H9 (cell line): Measurements from ENCODE around the gene ARID1B. TPM values are rescaled to one million over a fixed set of nuclear protein-coding genes. Genes with fewer than 3 reads are reported as not detected.

ENCODE experiments used
- DNase-seq: peaks from one replicate; pipeline ENCODE4 v3.0.0-alpha.2; 2017
- H2AFZ ChIP-seq: one replicate; pipeline ENCODE4 v1.6.1; 2013; ENCODE audit warnings: mild to moderate bottlenecking, low read length, control low read depth, moderate library complexity
- H2AK5ac ChIP-seq: 2 replicates; pipeline ENCODE4 v1.6.1; 2013; ENCODE audit warnings: low read length, control low read depth, mixed read lengths; ENCODE audit not compliant: insufficient read length
- H2BK120ac ChIP-seq: one replicate; pipeline ENCODE4 v1.6.1; 2013; ENCODE audit warnings: low read depth, mild to moderate bottlenecking, low read length, control low read depth, inconsistent platforms; ENCODE audit not compliant: poor library complexity, severe bottlenecking
- H2BK12ac ChIP-seq: 2 replicates; pipeline ENCODE4 v1.6.1; 2013; ENCODE audit warnings: low read length, control low read depth, mixed read lengths, low read depth; ENCODE audit not compliant: insufficient read length
- H2BK15ac ChIP-seq: 2 replicates; pipeline ENCODE4 v1.6.1; 2013; ENCODE audit warnings: low read depth, low read length, control low read depth
- H2BK20ac ChIP-seq: one replicate; pipeline ENCODE4 v1.6.1; 2013; ENCODE audit warnings: low read depth, mild to moderate bottlenecking, low read length, control low read depth, inconsistent platforms; ENCODE audit not compliant: poor library complexity, severe bottlenecking
- H2BK5ac ChIP-seq: 2 replicates; pipeline ENCODE4 v1.6.1; 2013; ENCODE audit warnings: low read length, control low read depth, mixed read lengths; ENCODE audit not compliant: insufficient read length
- H3K14ac ChIP-seq: 2 replicates; pipeline ENCODE4 v1.6.1; 2013; ENCODE audit warnings: low read length, control low read depth; ENCODE audit not compliant: insufficient read depth
- H3K18ac ChIP-seq: 2 replicates; pipeline ENCODE4 v1.6.1; 2013; ENCODE audit warnings: low read depth, mild to moderate bottlenecking, mixed read lengths, low read length, control low read depth; ENCODE audit not compliant: insufficient read length
- H3K23ac ChIP-seq: 2 replicates; pipeline ENCODE4 v1.6.1; 2013; ENCODE audit warnings: low read length, control low read depth, mixed read lengths, low read depth; ENCODE audit not compliant: insufficient read length
- H3K23me2 ChIP-seq: 2 replicates; pipeline ENCODE4 v1.6.1; 2013; ENCODE audit warnings: low read depth, mild to moderate bottlenecking, mixed read lengths, low read length, control low read depth; ENCODE audit not compliant: insufficient read length, poor library complexity, severe bottlenecking
- H3K27ac ChIP-seq: 2 replicates; pipeline ENCODE4 v1.5.1; 2013; ENCODE audit warnings: low read length, control low read depth, mixed read lengths, low read depth; ENCODE audit not compliant: insufficient read length
- H3K27me3 ChIP-seq: 2 replicates; pipeline ENCODE4 v1.6.1; 2013; ENCODE audit warnings: low read length, control low read depth, inconsistent platforms; ENCODE audit not compliant: insufficient read depth
- H3K4ac ChIP-seq: 2 replicates; pipeline ENCODE4 v1.6.1; 2013; ENCODE audit warnings: low read depth, mild to moderate bottlenecking, control low read depth, inconsistent platforms, low read length, moderate library complexity
- H3K4me1 ChIP-seq: 2 replicates; pipeline ENCODE4 v1.6.1; 2013; ENCODE audit warnings: low read length, control low read depth, inconsistent platforms; ENCODE audit not compliant: insufficient read depth
- H3K4me2 ChIP-seq: 2 replicates; pipeline ENCODE4 v1.6.1; 2013; ENCODE audit warnings: low read length, control low read depth, mixed read lengths; ENCODE audit not compliant: insufficient read length, insufficient read depth
- H3K56ac ChIP-seq: 2 replicates; pipeline ENCODE4 v1.6.1; 2013; ENCODE audit warnings: low read depth, mild to moderate bottlenecking, mixed read lengths, low read length, control low read depth; ENCODE audit not compliant: insufficient read length
- H3K79me1 ChIP-seq: 2 replicates; pipeline ENCODE4 v1.6.1; 2013; ENCODE audit warnings: low read depth, mild to moderate bottlenecking, moderate library complexity, low read length, control low read depth, inconsistent platforms; ENCODE audit not compliant: insufficient read depth, poor library complexity, severe bottlenecking
- H3K79me2 ChIP-seq: 2 replicates; pipeline ENCODE4 v1.6.1; 2013; ENCODE audit warnings: low read length, control low read depth, inconsistent platforms; ENCODE audit not compliant: insufficient read depth
- H3K9ac ChIP-seq: 2 replicates; pipeline ENCODE4 v1.6.1; 2013; ENCODE audit warnings: low read length, control low read depth, mixed read lengths; ENCODE audit not compliant: insufficient read length; ENCODE audit errors: extremely low read depth
- H3K9me3 ChIP-seq: one replicate; pipeline ENCODE4 v1.6.1; 2013; ENCODE audit warnings: low read depth, low read length, inconsistent platforms; ENCODE audit not compliant: control insufficient read depth
- H3T11ph ChIP-seq: one replicate; pipeline ENCODE4 v1.6.1; 2013; ENCODE audit warnings: mild to moderate bottlenecking, low read length, control low read depth, inconsistent platforms
- H4K20me1 ChIP-seq: one replicate; pipeline ENCODE4 v1.6.1; 2013; ENCODE audit not compliant: control insufficient read depth, insufficient read length, insufficient read depth
- H4K5ac ChIP-seq: 2 replicates; pipeline ENCODE4 v1.6.1; 2013; ENCODE audit warnings: low read depth, mild to moderate bottlenecking, mixed read lengths, low read length, control low read depth; ENCODE audit not compliant: insufficient read length
- H4K8ac ChIP-seq: replicated peaks from 2 replicates; pipeline ENCODE4 v1.6.1; 2013; ENCODE audit warnings: low read length, control low read depth, mixed read lengths, low read depth; ENCODE audit not compliant: insufficient read length
- H4K91ac ChIP-seq: 2 replicates; pipeline ENCODE4 v1.6.1; 2013; ENCODE audit warnings: low read depth, mild to moderate bottlenecking, moderate library complexity, mixed read lengths, low read length, control low read depth; ENCODE audit not compliant: insufficient read length
- H3K27ac Mint-ChIP-seq, 3 experiments: 2 replicates in 2 of 3; 3 replicates in 1 of 3; pipeline ENCODE4 v1.8.0; 2020 to 2021; ENCODE audit warnings: mixed read lengths in 3 of 3, mild to moderate bottlenecking in 1 of 3, moderate library complexity in 1 of 3
- H3K27me3 Mint-ChIP-seq: 2 replicates; pipeline ENCODE4 v1.8.0; 2021; ENCODE audit warnings: low read depth, mild to moderate bottlenecking, moderate library complexity, mixed read lengths
- H3K36me3 Mint-ChIP-seq, 3 experiments: 2 replicates in 2 of 3; 3 replicates in 1 of 3; pipeline ENCODE4 v1.8.0; 2020 to 2021; ENCODE audit warnings: low read depth in 3 of 3, mixed read lengths in 3 of 3; ENCODE audit not compliant: insufficient read depth in 1 of 3
- H3K4me1 Mint-ChIP-seq, 2 experiments: 2 replicates each; pipeline ENCODE4 v1.8.0; 2020; ENCODE audit warnings: mixed read lengths in 2 of 2
- H3K4me3 Mint-ChIP-seq, 2 experiments: 2 replicates in 1 of 2; 3 replicates in 1 of 2; pipeline ENCODE4 v1.8.0; 2020 to 2021; ENCODE audit warnings: mild to moderate bottlenecking in 2 of 2, mixed read lengths in 2 of 2, moderate library complexity in 1 of 2
- H3K9me3 Mint-ChIP-seq, 2 experiments: 2 replicates in 1 of 2; 3 replicates in 1 of 2; pipeline ENCODE4 v1.8.0; 2020; ENCODE audit warnings: mild to moderate bottlenecking in 2 of 2, mixed read lengths in 2 of 2, moderate library complexity in 1 of 2
- WGBS: extraction: QIAGEN DNeasy Blood & Tissue Kit; methylation state at CpG from one replicate; pipeline ENCODE4 v1.1.7; 2013; ENCODE audit warnings: missing lambda C conversion rate, low lambda C conversion rate, mixed read lengths; ENCODE audit not compliant: insufficient read length; ENCODE audit errors: extremely low coverage; 5-methylcytosine and 5-hydroxymethylcytosine counted together
- total RNA-seq: library from RNA; stranded (reverse); gene quantifications from 2 replicates; pipeline ENCODE4 v1.2.1, GENCODE V29; 2021
- TF ChIP-seq, protein P1 (sequence below): fragments of 200-600 bp; sonication (generic); conservative IDR thresholded peaks from 3 replicates; pipeline ENCODE4 v1.8.0; 2021; ENCODE audit warnings: antibody characterized with exemption, mild to moderate bottlenecking

The ARID1B gene
- total RNA-seq, 1 experiment from 2014 or later = 88.2 TPM

DNA sequence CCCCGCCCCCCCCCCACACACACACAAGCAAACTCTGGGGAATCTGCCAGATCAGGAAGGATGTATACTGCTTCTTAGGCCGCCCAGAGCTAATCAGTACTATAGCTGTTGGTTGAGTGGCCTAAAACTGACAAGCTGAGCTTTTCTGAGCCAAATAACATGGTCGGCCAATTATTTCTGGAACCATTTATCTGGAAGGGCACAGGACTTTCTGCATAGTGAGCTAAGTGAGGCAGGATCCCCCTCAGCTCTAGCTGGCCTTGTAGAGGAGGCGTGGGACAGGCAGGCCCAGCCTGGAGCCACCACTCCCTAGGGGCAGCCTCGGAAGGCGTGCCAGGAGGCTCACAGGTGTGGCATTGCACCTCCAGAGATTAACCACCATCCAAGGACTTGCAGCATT lies 346.1 kb downstream of the ARID1B start:
- no peak overlapping the region for H2BK12ac ChIP-seq
- no peak overlapping the region for H3K18ac ChIP-seq
- H4K8ac ChIP-seq = no peak overlapping the region
- H3K27ac ChIP-seq = no peak overlapping the region
- H3K23ac ChIP-seq = no peak overlapping the region
- no peaks in the 10 kb centered on the region for H3K79me1 ChIP-seq
- no peak overlapping the region for H2BK20ac ChIP-seq
- H4K5ac ChIP-seq = no peak overlapping the region
- peaks cover 11 to 15% of the 10 kb centered on the region in 2 experiments for H3K4me1 Mint-ChIP-seq
- H4K20me1 ChIP-seq = no peaks in the 10 kb centered on the region
- H3K9ac ChIP-seq = no peak overlapping the region
- no peak overlapping the region for H2BK120ac ChIP-seq
- H3K4me3 Mint-ChIP-seq = no peak overlapping the region
- no peak overlapping the region for H2BK5ac ChIP-seq
- H3K23me2 ChIP-seq = no peaks in the 10 kb centered on the region
- no peak overlapping the region for H3K4me2 ChIP-seq
- no peaks in the 10 kb centered on the region for H3K27me3 ChIP-seq
- H3K4me1 ChIP-seq = no peaks in the 10 kb centered on the region
- no peak overlapping the region for H3T11ph ChIP-seq
- no peak overlapping the region for H3K4ac ChIP-seq
- no peak overlapping the region for H2AK5ac ChIP-seq
- no peaks in the 10 kb centered on the region for H3K9me3 Mint-ChIP-seq
- no peaks in the 10 kb centered on the region for H3K9me3 ChIP-seq
- H4K91ac ChIP-seq = no peak overlapping the region
- H2BK15ac ChIP-seq = no peak overlapping the region
- no CpG with 5 or more reads among the region's 6 CpGs for WGBS
- H3K36me3 Mint-ChIP-seq = peaks cover 0 to 2% (median 0%) of the 10 kb centered on the region in 3 experiments; a peak in 2 of 7 replicates
- H2AFZ ChIP-seq = no peak overlapping the region
- no peaks in the 10 kb centered on the region for H3K79me2 ChIP-seq
- H3K27me3 Mint-ChIP-seq = no peaks in the 10 kb centered on the region
- no peak overlapping the region for H3K27ac Mint-ChIP-seq
- no peak for DNase-seq
- no peak overlapping the region; the same call in 1 of the 2 replicates for H3K14ac ChIP-seq
- H3K56ac ChIP-seq = no peak overlapping the region
- TF ChIP-seq, protein P1, sequence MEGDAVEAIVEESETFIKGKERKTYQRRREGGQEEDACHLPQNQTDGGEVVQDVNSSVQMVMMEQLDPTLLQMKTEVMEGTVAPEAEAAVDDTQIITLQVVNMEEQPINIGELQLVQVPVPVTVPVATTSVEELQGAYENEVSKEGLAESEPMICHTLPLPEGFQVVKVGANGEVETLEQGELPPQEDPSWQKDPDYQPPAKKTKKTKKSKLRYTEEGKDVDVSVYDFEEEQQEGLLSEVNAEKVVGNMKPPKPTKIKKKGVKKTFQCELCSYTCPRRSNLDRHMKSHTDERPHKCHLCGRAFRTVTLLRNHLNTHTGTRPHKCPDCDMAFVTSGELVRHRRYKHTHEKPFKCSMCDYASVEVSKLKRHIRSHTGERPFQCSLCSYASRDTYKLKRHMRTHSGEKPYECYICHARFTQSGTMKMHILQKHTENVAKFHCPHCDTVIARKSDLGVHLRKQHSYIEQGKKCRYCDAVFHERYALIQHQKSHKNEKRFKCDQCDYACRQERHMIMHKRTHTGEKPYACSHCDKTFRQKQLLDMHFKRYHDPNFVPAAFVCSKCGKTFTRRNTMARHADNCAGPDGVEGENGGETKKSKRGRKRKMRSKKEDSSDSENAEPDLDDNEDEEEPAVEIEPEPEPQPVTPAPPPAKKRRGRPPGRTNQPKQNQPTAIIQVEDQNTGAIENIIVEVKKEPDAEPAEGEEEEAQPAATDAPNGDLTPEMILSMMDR = no peak
